Lower leg skin (tissue), 4 donors: Measurements from ENCODE around the gene CEP128. TPM values are rescaled to one million over a fixed set of nuclear protein-coding genes. Genes with fewer than 3 reads are reported as not detected.

Experiments
- DNase-seq, 2 donors: peaks; one replicate each; pipeline ENCODE4 v3.0.0-alpha.2; 2019; ENCODE audit warnings: low spot score in 2 of 2
- H3K4me3 ChIP-seq: fragments of 200-600 bp; sonication (generic); 2 replicates; pipeline ENCODE4 v1.5.1; 2017; ENCODE audit warnings: mild to moderate bottlenecking, low read depth; ENCODE audit not compliant: poor library complexity, severe bottlenecking
- POLR2A ChIP-seq, 2 donors: fragments of 450-650 bp; IDR thresholded peaks; one replicate each; pipeline ENCODE4 v1.6.1; 2016 to 2017; ENCODE audit warnings: antibody characterized with exemption in 2 of 2, mild to moderate bottlenecking in 1 of 2, moderate library complexity in 1 of 2
- WGBS, 2 donors: methylation state at CpG; one replicate each; pipeline ENCODE4 v1.1.5; 2018; 5-methylcytosine and 5-hydroxymethylcytosine counted together
- intact Hi-C: fragments of 100-400 bp; cut with DNase I; formaldehyde crosslinking; loops from one replicate; pipeline ENCODE4 v1.15.0; 2023; ENCODE audit warnings: low total_unique reads
- total RNA-seq, 4 donors: library from RNA; depleted of rRNA; stranded (reverse); fragments of >200 nt; gene quantifications; one replicate each; pipeline ENCODE4 v1.1.0, GENCODE V29; 2016
- TF ChIP-seq, protein P1 (sequence below), 3 donors: fragments of 450-650 bp; IDR thresholded peaks; one replicate each; pipeline ENCODE4 v1.5.1; 2016; ENCODE audit warnings: antibody characterized with exemption in 3 of 3, mild to moderate bottlenecking in 3 of 3, moderate library complexity in 2 of 3

The CEP128 gene
- total RNA-seq, 4 donors from 2014 or later = 5.9 to 10.5 (median 9.0) TPM

DNA sequence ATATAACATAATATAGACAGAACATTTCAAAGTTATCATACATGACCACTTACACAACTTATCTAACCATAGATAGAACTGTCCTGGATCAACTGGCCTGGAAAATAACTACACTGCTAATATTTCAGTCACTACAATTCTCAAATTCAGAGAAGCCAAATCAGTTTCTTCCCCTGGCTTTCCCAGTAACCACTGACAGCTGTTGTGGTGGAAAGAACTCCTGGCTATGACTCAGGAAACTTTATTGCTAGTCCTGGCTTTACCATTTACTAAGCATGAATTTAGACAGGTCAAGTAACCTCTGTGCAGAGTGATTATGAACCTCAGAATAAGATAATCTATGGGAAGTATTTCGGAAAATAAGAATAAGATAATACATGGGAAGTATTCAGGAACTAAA lies 485.3 kb downstream of the CEP128 start:
- no peak for DNase-seq
- no peak overlapping the region for H3K4me3 ChIP-seq
- 81 to 91% methylated on average over 1 of the region's 1 CpG for WGBS, 2 donors
- TF ChIP-seq, protein P1, sequence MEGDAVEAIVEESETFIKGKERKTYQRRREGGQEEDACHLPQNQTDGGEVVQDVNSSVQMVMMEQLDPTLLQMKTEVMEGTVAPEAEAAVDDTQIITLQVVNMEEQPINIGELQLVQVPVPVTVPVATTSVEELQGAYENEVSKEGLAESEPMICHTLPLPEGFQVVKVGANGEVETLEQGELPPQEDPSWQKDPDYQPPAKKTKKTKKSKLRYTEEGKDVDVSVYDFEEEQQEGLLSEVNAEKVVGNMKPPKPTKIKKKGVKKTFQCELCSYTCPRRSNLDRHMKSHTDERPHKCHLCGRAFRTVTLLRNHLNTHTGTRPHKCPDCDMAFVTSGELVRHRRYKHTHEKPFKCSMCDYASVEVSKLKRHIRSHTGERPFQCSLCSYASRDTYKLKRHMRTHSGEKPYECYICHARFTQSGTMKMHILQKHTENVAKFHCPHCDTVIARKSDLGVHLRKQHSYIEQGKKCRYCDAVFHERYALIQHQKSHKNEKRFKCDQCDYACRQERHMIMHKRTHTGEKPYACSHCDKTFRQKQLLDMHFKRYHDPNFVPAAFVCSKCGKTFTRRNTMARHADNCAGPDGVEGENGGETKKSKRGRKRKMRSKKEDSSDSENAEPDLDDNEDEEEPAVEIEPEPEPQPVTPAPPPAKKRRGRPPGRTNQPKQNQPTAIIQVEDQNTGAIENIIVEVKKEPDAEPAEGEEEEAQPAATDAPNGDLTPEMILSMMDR (IDR thresholded peaks at IDR 0.05) = no peak
- TF ChIP-seq POLR2A (IDR thresholded peaks at IDR 0.05) = no peak
- intact Hi-C loops = no loop called here

DNA sequence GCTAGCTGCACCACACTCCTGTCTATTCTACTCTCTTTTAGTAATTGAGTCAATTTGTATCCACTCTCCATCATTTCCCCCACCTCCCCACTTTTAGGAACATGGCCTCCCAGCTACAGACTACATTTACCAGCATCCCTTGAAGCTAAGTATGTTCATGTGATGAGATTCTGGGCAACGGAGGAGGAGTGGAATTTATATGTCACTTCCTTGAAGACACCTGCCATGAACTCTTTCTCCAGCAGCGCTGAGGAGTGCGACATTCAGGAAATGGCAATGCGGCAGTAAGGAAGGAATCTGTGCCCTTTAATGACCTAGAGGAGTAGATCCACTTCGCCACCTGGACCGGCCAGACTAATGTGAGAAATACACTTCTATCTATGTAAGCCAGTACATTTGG lies 486.5 kb downstream of the CEP128 start:
- no peak for DNase-seq
- WGBS, 2 donors = 73 to 76% methylated on average over 6 of the region's 6 CpGs
- no peak overlapping the region for H3K4me3 ChIP-seq
- TF ChIP-seq, protein P1 (IDR thresholded peaks at IDR 0.05) = no peak
- no peak for TF ChIP-seq POLR2A (IDR thresholded peaks at IDR 0.05)
- intact Hi-C loops = no loop called here

DNA sequence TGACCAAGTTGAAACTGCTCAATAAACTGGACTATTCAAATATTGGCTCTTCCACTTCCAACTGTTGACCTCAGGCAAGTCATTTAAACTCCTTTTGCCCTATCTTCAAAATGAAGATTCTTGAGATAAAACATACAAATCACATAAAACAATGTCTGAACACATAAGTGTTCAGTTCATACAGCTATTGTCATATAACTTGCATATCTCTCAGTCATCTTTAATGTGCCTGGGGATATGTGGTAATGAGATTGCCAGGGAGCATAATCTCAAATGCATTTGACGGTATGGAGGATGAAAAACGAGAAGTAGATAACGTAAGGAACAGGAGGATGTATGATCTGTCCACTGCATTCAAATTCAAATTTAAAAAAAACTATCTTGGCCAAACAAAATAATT lies 493.3 kb downstream of the CEP128 start:
- intact Hi-C loops = no loop called here
- WGBS, 2 donors = 72 to 80% methylated on average over 3 of the region's 3 CpGs
- no peak for DNase-seq
- TF ChIP-seq, protein P1 (IDR thresholded peaks at IDR 0.05) = no peak
- no peak for TF ChIP-seq POLR2A (IDR thresholded peaks at IDR 0.05)
- no peak overlapping the region for H3K4me3 ChIP-seq

DNA sequence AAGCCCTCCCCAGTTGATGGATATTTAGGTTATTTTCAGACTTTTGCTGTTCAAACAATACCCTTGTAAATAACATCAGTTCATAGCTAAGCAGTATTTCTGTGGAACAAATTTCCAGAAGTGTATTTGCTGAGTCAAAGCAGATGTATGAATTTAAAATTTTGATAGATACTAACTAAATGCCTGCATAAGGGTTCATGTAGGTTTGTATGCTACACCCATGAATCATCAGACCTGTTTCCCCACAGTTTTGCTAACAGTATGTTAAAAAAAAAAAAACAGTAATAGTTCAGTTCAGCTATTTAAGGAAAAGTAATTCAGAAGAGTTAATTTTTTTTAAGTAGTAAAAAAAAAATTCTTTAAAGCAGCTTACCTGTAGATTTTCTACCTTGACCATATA lies 494.1 kb downstream of the CEP128 start:
- H3K4me3 ChIP-seq = no peak overlapping the region
- intact Hi-C loops = no loop called here
- TF ChIP-seq, protein P1 (IDR thresholded peaks at IDR 0.05) = no peak
- no peak for TF ChIP-seq POLR2A (IDR thresholded peaks at IDR 0.05)
- DNase-seq = no peak

Other genes with a start within 250 kb of the CEP128 start
- gene TSHR, start 13.9 kb upstream of the CEP128 start, total RNA-seq = 1 to 10 TPM in 2 of 4 donors, under 1 TPM in 1, not detected in 1; 0.99 to 1.8 (median 1.1) TPM